Measurements from ENCODE around the gene C19orf53. TPM values are rescaled to one million over a fixed set of nuclear protein-coding genes. Genes with fewer than 3 reads are reported as not detected.
A peak's percentile ranks its signal among the peaks of the same experiment; 100 is the strongest.

The C19orf53 gene
- total and polyA plus RNA-seq, 9 of the 15 experiments (the other 6 are each of a cell fraction or from before 2014, with no cell fraction given): 98.5 to 441 (median 164) TPM

GRCh38 chr19:13731147-13731964 is 42.9 kb upstream of the C19orf53 start (continued):
- TF ChIP-seq ZBTB43 (CRISPR knock-in tag; IDR thresholded peaks at IDR 0.05) (no peak), ZNF12 (CRISPR knock-in tag; IDR thresholded peaks at IDR 0.05) (no peak), ZNF695 (CRISPR knock-in tag; IDR thresholded peaks at IDR 0.05) (no peak), POLR2B (IDR thresholded peaks at IDR 0.05; ENCODE audit: low read depth, partially characterized antibody) (peak; percentile 86), ZBTB17 (CRISPR knock-in tag; IDR thresholded peaks at IDR 0.05) (0 out of 2 replicates have a peak, but pooled peaks have one; percentile 26), TCF3 (CRISPR knock-in tag; IDR thresholded peaks at IDR 0.05) (no peak), ZNF561 (CRISPR knock-in tag; conservative IDR thresholded peaks at IDR 0.05) (no peak), SMARCA5 (IDR thresholded peaks at IDR 0.05) (no peak), PPARD (CRISPR knock-in tag; IDR thresholded peaks at IDR 0.05) (no peak), ZNF23 (CRISPR knock-in tag; IDR thresholded peaks at IDR 0.05) (no peak), NFATC3 (IDR thresholded peaks at IDR 0.05) (no peak), TRIM24 (IDR thresholded peaks at IDR 0.05) (no peak), CEBPZ (IDR thresholded peaks at IDR 0.05; ENCODE audit: borderline replicate concordance, low read depth, low read length) (no peak), MEF2D (tag; conservative IDR thresholded peaks at IDR 0.05; ENCODE audit: low read depth) (0 out of 2 replicates have a peak, but pooled peaks have one; percentile 22), TFAM (CRISPR knock-in tag; conservative IDR thresholded peaks at IDR 0.05) (no peak), ZNF121 (CRISPR knock-in tag; conservative IDR thresholded peaks at IDR 0.05) (no peak), SAFB2 (IDR thresholded peaks at IDR 0.05; ENCODE audit: borderline replicate concordance, low read depth, low read length, severe bottlenecking) (no peak), GTF2A2 (tag; IDR thresholded peaks at IDR 0.05) (no peak), RBM14 (IDR thresholded peaks at IDR 0.05; ENCODE audit: borderline replicate concordance, insufficient read depth, low read depth, low read length) (no peak), SIN3A (IDR thresholded peaks at IDR 0.05; ENCODE audit: borderline replicate concordance in 2 of 2, control insufficient read depth in 1 of 2, low read depth in 2 of 2, low read length in 2 of 2) (no peak)
- TF ChIP-seq, protein P1, sequence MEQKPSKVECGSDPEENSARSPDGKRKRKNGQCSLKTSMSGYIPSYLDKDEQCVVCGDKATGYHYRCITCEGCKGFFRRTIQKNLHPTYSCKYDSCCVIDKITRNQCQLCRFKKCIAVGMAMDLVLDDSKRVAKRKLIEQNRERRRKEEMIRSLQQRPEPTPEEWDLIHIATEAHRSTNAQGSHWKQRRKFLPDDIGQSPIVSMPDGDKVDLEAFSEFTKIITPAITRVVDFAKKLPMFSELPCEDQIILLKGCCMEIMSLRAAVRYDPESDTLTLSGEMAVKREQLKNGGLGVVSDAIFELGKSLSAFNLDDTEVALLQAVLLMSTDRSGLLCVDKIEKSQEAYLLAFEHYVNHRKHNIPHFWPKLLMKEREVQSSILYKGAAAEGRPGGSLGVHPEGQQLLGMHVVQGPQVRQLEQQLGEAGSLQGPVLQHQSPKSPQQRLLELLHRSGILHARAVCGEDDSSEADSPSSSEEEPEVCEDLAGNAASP (IDR thresholded peaks at IDR 0.05): no peak
- TF ChIP-seq, protein P2, sequence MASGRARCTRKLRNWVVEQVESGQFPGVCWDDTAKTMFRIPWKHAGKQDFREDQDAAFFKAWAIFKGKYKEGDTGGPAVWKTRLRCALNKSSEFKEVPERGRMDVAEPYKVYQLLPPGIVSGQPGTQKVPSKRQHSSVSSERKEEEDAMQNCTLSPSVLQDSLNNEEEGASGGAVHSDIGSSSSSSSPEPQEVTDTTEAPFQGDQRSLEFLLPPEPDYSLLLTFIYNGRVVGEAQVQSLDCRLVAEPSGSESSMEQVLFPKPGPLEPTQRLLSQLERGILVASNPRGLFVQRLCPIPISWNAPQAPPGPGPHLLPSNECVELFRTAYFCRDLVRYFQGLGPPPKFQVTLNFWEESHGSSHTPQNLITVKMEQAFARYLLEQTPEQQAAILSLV (tag; IDR thresholded peaks at IDR 0.05): no peak

Measured in K562 (cell line).